Measurements from ENCODE around the gene CACNA2D3.

CACNA2D3 gene

DNA sequence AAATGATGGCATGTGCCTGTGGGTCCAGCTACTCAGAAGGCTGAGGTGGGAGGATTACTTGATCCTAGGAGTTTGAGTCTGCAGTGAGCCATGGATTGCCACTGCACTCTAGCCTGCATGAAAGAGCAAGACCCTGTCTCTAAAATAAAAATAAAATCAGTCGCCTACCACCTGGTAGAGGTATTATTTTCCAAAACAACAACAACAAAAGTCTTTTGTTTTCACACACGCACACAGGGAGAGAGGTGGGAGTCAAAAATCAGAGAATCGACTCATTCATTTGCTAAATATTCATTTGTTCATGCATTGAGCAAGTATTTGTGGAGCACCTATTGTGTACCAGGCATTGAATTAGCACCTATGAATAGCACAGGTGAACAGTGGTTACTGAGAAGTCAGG, 587.4 kb downstream of the CACNA2D3 start:
- Histone ChIP-seq H3K9me3 (replicated peaks; ENCODE audit: insufficient read depth, low read length) (no peaks in the 10 kb centered on the region), H3F3A (ENCODE audit: insufficient read depth, low read length) (no peaks in the 10 kb centered on the region)
- TF ChIP-seq, protein P1, sequence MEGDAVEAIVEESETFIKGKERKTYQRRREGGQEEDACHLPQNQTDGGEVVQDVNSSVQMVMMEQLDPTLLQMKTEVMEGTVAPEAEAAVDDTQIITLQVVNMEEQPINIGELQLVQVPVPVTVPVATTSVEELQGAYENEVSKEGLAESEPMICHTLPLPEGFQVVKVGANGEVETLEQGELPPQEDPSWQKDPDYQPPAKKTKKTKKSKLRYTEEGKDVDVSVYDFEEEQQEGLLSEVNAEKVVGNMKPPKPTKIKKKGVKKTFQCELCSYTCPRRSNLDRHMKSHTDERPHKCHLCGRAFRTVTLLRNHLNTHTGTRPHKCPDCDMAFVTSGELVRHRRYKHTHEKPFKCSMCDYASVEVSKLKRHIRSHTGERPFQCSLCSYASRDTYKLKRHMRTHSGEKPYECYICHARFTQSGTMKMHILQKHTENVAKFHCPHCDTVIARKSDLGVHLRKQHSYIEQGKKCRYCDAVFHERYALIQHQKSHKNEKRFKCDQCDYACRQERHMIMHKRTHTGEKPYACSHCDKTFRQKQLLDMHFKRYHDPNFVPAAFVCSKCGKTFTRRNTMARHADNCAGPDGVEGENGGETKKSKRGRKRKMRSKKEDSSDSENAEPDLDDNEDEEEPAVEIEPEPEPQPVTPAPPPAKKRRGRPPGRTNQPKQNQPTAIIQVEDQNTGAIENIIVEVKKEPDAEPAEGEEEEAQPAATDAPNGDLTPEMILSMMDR (IDR thresholded peaks at IDR 0.05; ENCODE audit: low read length) = no peak
- TF ChIP-seq EZH2phosphoT487 (IDR thresholded peaks at IDR 0.05; ENCODE audit: low read length) = no peak
- TF ChIP-seq EZH2 (optimal IDR thresholded peaks at IDR 0.05; ENCODE audit: low read depth, low read length) = no peak

GRCh38 chr3:54710954-54711353, 588.6 kb downstream of the CACNA2D3 start:
- Histone ChIP-seq H3K9ac (ENCODE audit: low read length) (no peak overlapping the region), H3K4me3 (ENCODE audit: low read length) (no peak overlapping the region), H3F3A (ENCODE audit: insufficient read depth, low read length) (no peaks in the 10 kb centered on the region), H2AFZ (ENCODE audit: low read length) (no peak overlapping the region), H3K9me2 (replicated peaks; ENCODE audit: insufficient read depth, low read length) (no peaks in the 10 kb centered on the region), H3K27ac (ENCODE audit: low read length) (no peak overlapping the region), H3K36me3 (replicated peaks; ENCODE audit: insufficient read depth, low read length) (no peaks in the 10 kb centered on the region), H3K9me3 (replicated peaks; ENCODE audit: insufficient read depth, low read length) (no peaks in the 10 kb centered on the region), H3K79me2 (ENCODE audit: low read length) (no peaks in the 10 kb centered on the region), H3K27me3 (replicated peaks; ENCODE audit: insufficient read depth, low read length) (no peaks in the 10 kb centered on the region), H3K4me1 (ENCODE audit: low read length) (no peaks in the 10 kb centered on the region), H4K20me1 (ENCODE audit: insufficient read depth, low read length) (no peaks in the 10 kb centered on the region), H3K4me2 (ENCODE audit: low read depth, low read length) (no peak overlapping the region)
- no peak for DNase-seq
- TF ChIP-seq EZH2 (optimal IDR thresholded peaks at IDR 0.05; ENCODE audit: low read depth, low read length) (no peak), EZH2phosphoT487 (IDR thresholded peaks at IDR 0.05; ENCODE audit: low read length) (no peak)
- TF ChIP-seq, protein P1 (IDR thresholded peaks at IDR 0.05; ENCODE audit: low read length) = no peak

More for the DNA sequence above, 587.4 kb downstream of the CACNA2D3 start:
- H3K4me3 ChIP-seq (ENCODE audit: low read length) = no peak overlapping the region
- H3K4me2 ChIP-seq (ENCODE audit: low read depth, low read length) = no peak overlapping the region
- no peak overlapping the region for H3K9ac ChIP-seq (ENCODE audit: low read length)
- no peaks in the 10 kb centered on the region for H4K20me1 ChIP-seq (ENCODE audit: insufficient read depth, low read length)
- no peak overlapping the region for H2AFZ ChIP-seq (ENCODE audit: low read length)
- DNase-seq = no peak
- no peaks in the 10 kb centered on the region for H3K4me1 ChIP-seq (ENCODE audit: low read length)
- H3K79me2 ChIP-seq (ENCODE audit: low read length) = no peaks in the 10 kb centered on the region
- H3K9me2 ChIP-seq (replicated peaks; ENCODE audit: insufficient read depth, low read length) = no peaks in the 10 kb centered on the region
- H3K27ac ChIP-seq (ENCODE audit: low read length) = no peak overlapping the region
- H3K27me3 ChIP-seq (replicated peaks; ENCODE audit: insufficient read depth, low read length) = no peaks in the 10 kb centered on the region
- H3K36me3 ChIP-seq (replicated peaks; ENCODE audit: insufficient read depth, low read length) = no peaks in the 10 kb centered on the region

DNA sequence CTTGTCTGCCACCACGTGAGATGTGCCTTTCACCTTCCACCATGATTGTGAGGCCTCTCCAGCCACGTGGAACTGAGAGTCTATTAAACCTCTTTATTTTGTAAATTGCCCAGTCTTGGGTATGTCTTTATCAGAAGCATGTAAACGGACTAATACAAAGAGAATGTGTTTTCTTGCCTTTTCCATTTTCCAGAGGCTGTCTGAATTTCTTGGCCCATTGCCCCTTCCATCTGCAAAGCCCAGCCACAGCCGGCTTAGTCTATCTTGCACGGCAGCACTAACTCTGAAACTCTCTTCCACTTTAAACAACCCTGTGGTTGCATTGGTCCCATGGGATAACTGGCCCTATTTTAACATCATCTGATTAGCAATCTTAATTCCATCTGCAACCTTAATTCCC, 590.2 kb downstream of the CACNA2D3 start:
- H3K4me1 ChIP-seq (ENCODE audit: low read length) = no peaks in the 10 kb centered on the region
- H2AFZ ChIP-seq (ENCODE audit: low read length) = no peak overlapping the region
- H3K27ac ChIP-seq (ENCODE audit: low read length) = no peak overlapping the region
- no peak overlapping the region for H3K4me3 ChIP-seq (ENCODE audit: low read length)
- TF ChIP-seq EZH2 (optimal IDR thresholded peaks at IDR 0.05; ENCODE audit: low read depth, low read length) = no peak
- TF ChIP-seq EZH2phosphoT487 (IDR thresholded peaks at IDR 0.05; ENCODE audit: low read length) = no peak
- TF ChIP-seq, protein P1 (IDR thresholded peaks at IDR 0.05; ENCODE audit: low read length) = no peak
- no peak for DNase-seq
- H3K9me3 ChIP-seq (replicated peaks; ENCODE audit: insufficient read depth, low read length) = no peaks in the 10 kb centered on the region
- no peaks in the 10 kb centered on the region for H3K79me2 ChIP-seq (ENCODE audit: low read length)
- H3K4me2 ChIP-seq (ENCODE audit: low read depth, low read length) = no peak overlapping the region
- H3F3A ChIP-seq (ENCODE audit: insufficient read depth, low read length) = no peaks in the 10 kb centered on the region
- no peak overlapping the region for H3K9ac ChIP-seq (ENCODE audit: low read length)
- H4K20me1 ChIP-seq (ENCODE audit: insufficient read depth, low read length) = no peaks in the 10 kb centered on the region
- H3K9me2 ChIP-seq (replicated peaks; ENCODE audit: insufficient read depth, low read length) = no peaks in the 10 kb centered on the region
- H3K36me3 ChIP-seq (replicated peaks; ENCODE audit: insufficient read depth, low read length) = no peaks in the 10 kb centered on the region
- no peaks in the 10 kb centered on the region for H3K27me3 ChIP-seq (replicated peaks; ENCODE audit: insufficient read depth, low read length)
